HG03175 (cell line): ENCODE measurements around the gene HOXD1.

Source experiments
- ATAC-seq: cut with Tn5 transposase; IDR thresholded peaks from one replicate; pipeline ENCODE4 v1.9.1; 2021; ENCODE audit warnings: mild to moderate bottlenecking, moderate library complexity; ENCODE audit not compliant: unreplicated experiment

Gene HOXD1

GRCh38 chr2:176152350-176153181 lies 35.9 kb upstream of the HOXD1 start:
- ATAC-seq = no peak

GRCh38 chr2:176154576-176155252 lies 33.8 kb upstream of the HOXD1 start:
- no peak for ATAC-seq

- no peak for ATAC-seq
These were observed 33.0 kb upstream of the HOXD1 start for GRCh38 chr2:176155356-176156044.

GRCh38 chr2:176156301-176156806 lies 32.1 kb upstream of the HOXD1 start:
- ATAC-seq = no peak

- no peak for ATAC-seq
These were observed 31.5 kb upstream of the HOXD1 start, which contains the start of gene HOXD3 for GRCh38 chr2:176156807-176157498. Gene HOXD3 (plus strand): TSS chr2:176157307. CDS start chr2:176169115, 11,808 bp downstream.

GRCh38 chr2:176157499-176158185 lies 30.8 kb upstream of the HOXD1 start:
- ATAC-seq = no peak

DNA sequence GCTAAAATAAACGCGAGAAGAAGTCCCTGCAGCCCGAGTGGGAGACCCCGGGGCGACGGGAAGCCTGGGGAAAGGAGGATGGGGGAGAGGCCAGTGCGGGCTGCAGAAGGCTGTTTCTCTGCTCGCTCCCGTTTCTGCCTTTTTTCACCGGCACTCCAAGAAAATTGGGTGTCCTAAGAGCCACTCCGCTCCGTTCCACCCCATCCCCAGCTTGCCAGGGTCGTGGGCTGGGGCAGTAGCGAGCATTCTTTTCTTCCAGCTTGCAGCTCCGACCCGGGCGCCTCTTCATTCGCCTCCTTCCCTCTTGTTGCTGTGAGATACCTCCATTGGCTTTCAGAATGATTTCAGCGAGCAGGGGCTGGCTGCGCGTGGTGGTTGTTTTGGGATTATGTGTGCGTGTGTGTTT lies 30.3 kb upstream of the HOXD1 start:
- ATAC-seq = no peak

GRCh38 chr2:176158855-176159662 lies 29.4 kb upstream of the HOXD1 start:
- ATAC-seq = no peak

GRCh38 chr2:176159663-176160250 lies 28.7 kb upstream of the HOXD1 start:
- ATAC-seq = no peak

- ATAC-seq = no peak
These were observed 28.1 kb upstream of the HOXD1 start for GRCh38 chr2:176160251-176160985.

DNA sequence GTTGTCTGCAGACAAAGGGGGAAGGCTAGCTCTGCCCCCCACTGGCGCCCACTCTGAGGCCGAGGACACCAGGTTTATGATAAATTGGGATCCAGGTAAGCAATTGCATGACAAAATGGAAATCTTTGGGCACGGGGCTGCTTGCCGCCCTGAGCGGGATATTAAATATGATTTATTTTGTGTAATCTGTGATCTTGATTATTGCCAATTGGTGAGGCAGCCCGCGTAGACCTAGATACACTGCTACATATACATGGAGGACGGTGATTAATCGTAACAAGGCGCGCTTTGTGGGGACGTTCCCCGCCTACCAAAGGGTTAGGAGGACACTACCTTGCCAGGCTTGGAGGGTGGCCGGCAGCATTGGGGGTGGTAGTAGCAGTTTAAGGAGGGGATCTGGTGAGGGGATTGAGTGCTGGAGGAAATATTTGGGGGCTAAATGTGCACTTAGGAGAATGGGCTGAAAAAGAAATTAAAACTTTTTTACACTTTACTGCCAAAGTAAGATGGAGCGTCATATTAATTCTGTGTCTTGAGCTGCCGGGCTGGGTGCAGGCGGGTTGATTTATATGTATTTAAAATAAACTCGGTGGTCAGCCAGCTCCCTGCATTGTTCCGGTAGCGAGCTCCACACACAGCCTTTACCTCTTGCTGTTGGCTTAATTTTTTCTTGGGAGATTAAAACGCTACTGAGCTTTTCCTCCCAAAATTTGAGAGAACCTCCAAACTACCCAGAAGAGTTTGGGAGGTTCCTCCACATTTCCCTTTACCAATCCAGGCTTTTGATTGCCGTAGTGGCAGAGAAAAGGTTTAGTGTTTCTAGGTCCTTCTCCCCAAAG lies 27.3 kb upstream of the HOXD1 start:
- ATAC-seq = no peak

DNA sequence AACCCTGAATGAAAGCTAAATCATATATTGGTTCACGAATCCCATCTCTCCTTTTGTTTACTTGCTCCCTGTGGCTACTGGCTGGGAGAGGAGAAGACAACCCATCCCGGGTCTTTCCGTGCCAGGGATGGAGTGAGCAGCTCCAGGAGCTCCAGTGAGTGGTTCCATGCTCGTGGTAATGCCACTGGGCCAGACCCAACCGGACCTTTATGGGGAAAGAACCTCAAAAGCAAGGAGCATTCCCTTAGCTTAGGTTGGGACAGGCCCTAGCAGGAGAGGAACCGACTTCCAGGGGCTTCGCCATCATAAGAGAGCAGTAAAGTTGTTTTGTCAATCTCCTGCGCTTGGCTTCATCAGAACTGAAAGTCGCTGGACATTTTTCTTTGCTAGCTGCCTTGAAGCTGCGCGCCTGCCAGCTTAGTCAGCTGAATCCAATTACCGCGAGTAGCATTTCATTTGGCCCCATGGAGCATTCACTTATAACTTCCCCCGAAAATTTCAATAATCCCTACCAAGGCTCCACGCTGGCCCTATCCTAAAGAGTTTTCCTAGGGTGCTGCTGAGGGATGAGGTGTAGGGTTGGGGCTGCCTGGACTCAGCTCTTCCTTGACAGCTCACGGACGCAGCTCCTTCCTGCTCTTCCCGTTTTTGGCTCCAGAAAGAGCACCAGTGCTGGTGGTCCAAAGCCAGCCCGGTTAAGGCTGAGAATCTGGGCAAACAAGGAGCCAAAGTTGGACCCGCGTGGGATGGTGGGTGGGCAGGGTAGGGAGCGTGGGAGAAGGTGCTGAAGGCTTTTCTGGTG lies 26.4 kb upstream of the HOXD1 start:
- no peak for ATAC-seq

GRCh38 chr2:176162911-176163671 lies 25.4 kb upstream of the HOXD1 start:
- no peak for ATAC-seq

DNA sequence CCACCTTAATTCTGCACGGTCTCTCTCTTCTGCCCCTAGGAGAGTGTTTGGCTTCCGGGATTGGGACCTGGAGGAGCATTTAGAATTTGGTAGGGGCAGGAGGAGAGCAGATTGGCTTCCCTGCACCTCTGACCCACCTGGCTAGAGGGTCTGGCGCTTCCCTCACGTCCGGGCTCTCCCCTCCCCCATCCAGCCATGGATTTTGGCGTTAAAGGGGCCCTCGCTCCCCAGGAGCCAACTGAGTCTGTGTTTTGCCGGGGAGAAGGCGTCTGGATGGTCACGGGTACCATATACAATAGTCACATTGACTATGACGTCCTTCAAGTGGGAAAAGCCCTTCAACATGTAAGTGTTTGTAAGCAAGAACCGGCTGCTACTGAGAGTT lies 24.8 kb upstream of the HOXD1 start:
- ATAC-seq = no peak

DNA sequence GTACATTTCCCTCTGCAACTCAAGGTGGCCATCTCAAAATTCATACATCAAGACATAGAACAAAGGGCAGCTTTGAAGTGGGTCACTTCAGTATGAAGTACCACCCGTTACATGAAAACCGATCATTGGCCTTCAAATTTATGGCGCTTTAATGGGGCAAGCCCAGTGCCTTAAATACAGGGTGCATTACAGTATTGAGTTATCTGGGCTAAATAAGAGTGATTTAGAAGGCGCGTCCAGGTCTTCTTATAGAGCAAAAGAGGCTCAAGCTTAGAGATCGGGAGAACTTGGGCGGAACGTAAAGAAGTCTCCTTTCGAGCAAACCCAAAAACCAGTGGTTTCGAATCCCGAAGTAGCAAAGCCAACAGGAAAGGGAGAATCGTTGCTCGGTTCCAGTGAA lies 24.3 kb upstream of the HOXD1 start:
- no peak for ATAC-seq
